Measurements from ENCODE around the gene COL27A1.

COL27A1 gene

GRCh38 chr9:114153761-114154599, 1.4 kb upstream of the COL27A1 start:
- no peak overlapping the region for H3K27ac ChIP-seq
- no peak for TF ChIP-seq CTCF (conservative IDR thresholded peaks at IDR 0.05)
- TF ChIP-seq ZFX (IDR thresholded peaks at IDR 0.05), result no peak

- no peak for TF ChIP-seq CTCF (conservative IDR thresholded peaks at IDR 0.05)
- no peak for TF ChIP-seq ZFX (IDR thresholded peaks at IDR 0.05)
- no peak overlapping the region for H3K27ac ChIP-seq
Observed at GRCh38 chr9:114154600-114155102, 686 bp upstream of the COL27A1 start.

DNA sequence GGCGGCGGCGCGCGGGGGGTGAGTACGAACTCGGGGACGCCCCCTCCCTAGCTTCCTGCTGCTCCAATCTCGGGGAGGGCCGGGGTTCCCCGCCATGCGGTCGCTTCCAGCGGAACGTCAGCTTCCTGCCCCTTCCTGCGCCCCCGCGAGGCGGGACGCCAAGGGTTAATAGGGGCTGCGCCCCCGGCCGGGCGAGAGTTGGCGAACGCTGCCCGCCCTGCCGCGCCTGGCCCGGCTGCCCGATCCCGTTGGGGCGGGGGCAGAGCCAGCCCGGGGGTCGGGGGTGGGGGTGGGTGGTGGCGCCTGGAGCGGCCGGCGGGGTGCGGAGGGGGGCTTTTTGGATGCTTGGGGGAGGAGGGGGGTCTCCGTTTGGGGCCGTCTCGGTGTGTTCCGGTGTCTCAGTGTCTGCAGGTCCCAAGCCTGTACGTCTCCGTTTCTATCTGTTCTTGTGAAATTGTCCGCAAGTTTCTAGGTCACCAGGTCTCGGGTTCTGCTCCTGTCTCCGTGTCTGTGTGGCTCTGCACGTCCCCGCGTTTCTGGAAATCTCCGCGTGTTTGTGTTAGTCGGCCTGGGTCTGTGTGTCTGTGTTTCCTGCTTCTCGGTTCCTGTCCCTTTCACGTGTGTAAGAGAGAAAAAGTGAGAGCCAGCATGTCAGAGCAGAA, 789 bp downstream of the COL27A1 start:
- TF ChIP-seq ZFX (IDR thresholded peaks at IDR 0.05) (no peak), CTCF (conservative IDR thresholded peaks at IDR 0.05) (no peak)
- H3K27ac ChIP-seq, result no peak overlapping the region

GRCh38 chr9:114156657-114157421, 1.5 kb downstream of the COL27A1 start:
- H3K27ac ChIP-seq, result no peak overlapping the region
- no peak for TF ChIP-seq CTCF (conservative IDR thresholded peaks at IDR 0.05)
- TF ChIP-seq ZFX (IDR thresholded peaks at IDR 0.05), result no peak

GRCh38 chr9:114157516-114158176, 2.3 kb downstream of the COL27A1 start:
- TF ChIP-seq CTCF (conservative IDR thresholded peaks at IDR 0.05) (no peak), ZFX (IDR thresholded peaks at IDR 0.05) (no peak)
- no peak overlapping the region for H3K27ac ChIP-seq

GRCh38 chr9:114158482-114159130, 3.3 kb downstream of the COL27A1 start:
- no peak for TF ChIP-seq CTCF (conservative IDR thresholded peaks at IDR 0.05)
- no peak for TF ChIP-seq ZFX (IDR thresholded peaks at IDR 0.05)
- H3K27ac ChIP-seq, result no peak overlapping the region

Data from C4-2B (cell line).